ENCODE measurements around the gene NOXO1.
"Not testable (repeated sequence)": the region's sequence is repeated elsewhere in the genome, so short reads cannot be mapped to it uniquely, and the experiment has no call there.

NOXO1 gene

DNA sequence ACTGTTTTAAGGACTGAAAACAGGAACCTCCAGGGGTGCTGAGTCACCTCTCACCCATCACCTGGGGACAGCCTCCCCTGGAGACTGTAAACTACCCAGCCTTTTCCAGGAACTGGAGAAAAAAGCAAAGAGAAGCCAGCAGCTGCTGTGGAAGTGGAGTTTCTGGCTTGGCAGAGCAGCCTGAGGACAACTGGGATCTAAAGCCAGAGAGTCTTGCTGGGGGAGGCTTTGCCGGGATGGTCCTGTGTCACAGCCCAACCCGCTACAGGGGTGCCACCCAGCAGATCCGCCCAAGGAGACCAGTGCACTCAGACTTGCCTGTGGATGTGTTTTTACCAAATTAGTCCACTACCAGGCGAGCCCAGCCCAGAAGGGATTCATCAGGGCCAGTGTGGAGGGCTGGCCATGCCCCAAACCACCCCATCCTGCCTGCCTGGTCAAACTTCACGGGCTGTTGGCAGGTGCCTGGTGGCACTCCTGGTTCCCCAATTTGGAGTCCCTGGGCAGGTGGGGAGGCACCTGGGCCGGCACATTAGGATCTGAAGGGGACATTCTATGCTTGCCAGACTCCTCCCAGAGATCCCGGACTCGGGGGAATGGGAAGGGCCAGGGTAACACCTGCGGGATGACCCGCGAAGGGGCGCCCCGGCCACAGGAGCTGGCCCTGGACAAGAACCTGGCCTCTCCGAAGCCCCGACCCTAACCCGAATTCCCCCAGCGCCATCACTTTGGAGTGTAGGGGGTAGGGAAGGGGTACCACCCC is 39.0 kb downstream of the NOXO1 start:
- no peak for DNase-seq (ENCODE audit: low spot score)

DNA sequence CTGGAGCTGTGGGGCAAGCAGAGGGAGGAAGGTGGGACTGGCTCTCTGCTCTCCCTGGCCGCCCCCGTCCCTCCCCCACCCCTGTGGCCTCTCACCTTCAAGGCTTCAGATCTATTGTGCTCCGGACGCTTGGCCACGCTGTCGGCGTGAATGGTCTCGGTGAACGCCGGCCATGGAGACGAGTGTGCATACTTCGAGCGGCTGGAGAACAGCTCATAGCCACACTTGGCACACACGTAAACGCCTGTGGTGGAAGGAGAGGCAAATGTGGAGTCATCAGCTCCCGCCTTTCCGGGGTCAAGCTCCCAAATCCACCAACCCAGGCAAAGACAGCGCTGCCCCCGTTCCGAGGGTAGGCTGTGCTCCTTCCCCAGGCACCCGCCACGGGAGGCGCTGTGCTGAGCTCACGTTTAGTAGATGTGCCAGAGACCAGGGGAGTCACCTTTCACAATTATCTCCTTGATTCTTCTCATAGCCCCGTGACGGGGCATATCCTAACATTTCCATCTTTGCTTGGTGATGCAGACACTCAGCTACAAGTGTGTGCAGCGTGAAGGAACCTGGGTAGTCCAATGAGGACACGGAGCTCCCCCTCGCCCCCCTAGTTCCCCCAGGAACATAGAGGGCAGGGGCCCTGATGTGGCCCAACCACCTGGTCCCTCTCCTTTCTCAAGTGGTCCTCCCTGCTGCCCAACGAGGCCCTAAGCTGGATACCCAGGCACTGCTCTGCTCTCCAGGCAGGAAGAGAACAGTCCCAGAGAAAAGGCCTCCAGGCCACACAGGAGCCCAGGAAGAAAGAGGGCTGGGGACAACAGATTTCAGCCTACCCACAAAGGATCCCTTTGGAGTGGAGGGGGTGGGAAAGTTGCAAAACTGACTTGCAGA is 39.9 kb downstream of the NOXO1 start:
- DNase-seq (ENCODE audit: low spot score) = no peak

DNA sequence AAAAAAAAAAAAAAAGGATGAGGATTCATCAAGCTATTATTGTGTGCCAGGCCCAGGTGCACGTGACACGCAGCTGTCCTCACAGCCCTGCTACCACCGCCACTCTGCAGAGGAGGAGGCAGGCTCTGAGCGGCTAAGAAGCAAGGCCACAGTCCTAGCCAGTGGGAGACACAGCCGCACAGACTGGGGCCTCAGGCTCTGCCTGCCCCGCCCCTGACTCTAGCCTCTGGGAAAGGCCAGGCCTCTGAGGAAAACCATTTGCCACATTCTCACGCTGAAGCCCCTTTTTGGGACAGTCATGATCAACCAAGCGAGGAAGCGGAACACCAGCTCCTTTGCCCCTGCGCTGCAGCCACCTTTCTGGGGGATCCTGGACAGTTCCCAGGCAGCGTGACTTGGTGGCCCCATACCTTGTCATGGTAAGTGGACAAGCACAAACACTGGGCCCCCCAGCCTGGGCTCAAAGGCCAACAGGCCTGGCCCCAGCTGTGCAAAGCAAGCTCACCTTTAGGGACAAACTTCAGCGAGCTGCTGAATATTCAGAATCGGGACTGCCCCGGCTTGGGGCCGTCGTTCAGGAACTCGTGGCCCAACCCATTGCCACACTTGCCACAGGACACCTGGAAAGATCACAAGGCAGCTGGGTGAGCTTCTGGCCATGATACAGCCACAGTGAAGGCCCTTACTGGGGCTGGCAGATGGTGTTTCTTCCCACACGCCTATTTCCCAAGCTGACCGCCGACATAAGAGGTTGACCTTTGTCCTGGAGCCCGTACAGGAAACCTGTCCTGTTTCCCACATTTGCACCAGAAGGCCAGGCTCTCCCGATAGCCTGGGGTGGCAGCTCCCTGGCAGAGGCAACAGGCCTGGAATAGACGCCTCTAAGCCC is 40.8 kb downstream of the NOXO1 start:
- DNase-seq (ENCODE audit: low spot score) = no peak

DNA sequence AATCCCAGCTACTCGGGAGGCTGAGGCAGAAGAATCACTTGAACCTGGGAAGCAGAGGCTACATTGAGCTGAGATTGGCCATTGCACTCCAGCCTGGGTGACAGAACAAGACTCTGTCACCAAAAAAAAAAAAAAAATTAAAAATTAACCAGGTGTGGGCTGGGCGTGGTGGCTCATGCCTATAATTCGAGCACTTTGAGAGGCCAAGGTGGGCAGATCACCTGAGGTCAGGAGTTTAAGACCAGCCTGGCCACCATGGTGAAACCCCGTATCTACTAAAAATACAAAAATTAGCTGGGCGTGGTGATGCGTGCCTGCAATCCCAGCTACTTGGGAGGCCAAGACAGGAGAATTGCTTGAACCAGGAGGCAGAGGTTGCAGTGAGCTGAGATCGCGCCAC is 41.4 kb downstream of the NOXO1 start:
- DNase-seq (ENCODE audit: low spot score) = not testable (repeated sequence)

DNA sequence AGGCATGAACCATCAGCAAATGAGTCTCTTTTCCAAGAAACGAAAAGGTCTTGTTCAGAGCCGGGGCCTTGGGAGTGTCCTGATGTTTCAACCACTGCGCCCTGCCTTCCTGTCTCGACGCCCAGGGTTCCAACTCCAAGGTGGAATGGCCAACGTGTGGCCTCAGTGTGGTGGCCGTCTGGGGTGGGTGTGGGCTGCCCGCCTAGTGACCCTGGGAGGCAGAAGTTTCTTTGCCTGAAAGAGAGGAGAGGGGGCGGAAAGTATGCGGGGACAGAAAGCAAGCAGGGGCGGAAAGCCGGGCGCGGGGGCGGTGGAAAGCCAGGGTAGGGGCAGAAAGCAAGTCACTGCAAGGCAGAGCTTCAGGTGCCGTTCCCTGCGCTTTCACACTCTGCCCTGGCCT is 42.4 kb downstream of the NOXO1 start:
- no peak for DNase-seq (ENCODE audit: low spot score)

DNA sequence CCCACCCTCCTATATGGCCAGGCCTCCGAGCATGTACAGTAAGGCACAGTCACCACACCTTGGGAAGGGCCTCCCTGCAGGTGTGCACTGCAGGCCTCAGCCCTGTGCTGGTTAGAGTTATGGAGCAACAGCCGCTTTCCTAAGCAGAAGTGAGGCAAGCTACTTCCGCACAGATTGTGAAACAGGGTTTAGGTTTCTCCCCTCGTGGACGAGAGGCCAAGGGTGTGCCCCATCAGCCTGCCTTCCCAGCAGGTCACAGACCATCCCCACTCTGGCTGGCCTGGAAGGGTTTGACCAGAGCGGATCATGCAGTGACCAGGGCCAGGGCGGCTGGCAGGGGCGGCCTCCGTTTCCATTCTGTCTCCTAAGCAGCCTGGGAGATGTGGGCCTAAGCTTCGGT is 43.0 kb downstream of the NOXO1 start:
- no peak for DNase-seq (ENCODE audit: low spot score)

DNA sequence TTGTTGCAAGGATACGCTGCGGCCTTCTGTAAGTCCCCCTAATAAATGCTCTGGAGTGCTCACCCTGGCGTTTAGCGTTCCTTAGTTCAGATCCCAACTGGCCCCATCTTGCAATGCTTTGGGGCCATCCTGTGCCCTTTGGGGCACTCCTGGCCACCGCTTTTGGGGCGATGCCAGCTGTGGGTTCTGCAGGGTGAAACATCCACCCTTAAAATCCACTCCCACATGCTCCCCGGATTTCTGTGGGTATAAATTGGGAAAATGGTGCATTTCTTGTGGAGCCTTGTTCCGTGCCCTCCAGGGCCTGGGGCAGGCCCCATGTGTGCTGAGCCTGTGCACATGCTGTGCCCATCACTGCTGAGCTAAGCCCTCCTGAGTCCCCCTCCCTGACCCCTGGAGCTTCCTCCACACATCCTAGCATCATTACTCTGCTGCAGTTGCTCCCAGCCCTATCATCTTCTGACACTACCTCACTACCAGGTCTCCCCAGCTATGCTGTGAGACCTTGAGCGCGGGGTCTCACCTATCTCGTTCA is 44.3 kb downstream of the NOXO1 start:
- DNase-seq (ENCODE audit: low spot score) = no peak

DNA sequence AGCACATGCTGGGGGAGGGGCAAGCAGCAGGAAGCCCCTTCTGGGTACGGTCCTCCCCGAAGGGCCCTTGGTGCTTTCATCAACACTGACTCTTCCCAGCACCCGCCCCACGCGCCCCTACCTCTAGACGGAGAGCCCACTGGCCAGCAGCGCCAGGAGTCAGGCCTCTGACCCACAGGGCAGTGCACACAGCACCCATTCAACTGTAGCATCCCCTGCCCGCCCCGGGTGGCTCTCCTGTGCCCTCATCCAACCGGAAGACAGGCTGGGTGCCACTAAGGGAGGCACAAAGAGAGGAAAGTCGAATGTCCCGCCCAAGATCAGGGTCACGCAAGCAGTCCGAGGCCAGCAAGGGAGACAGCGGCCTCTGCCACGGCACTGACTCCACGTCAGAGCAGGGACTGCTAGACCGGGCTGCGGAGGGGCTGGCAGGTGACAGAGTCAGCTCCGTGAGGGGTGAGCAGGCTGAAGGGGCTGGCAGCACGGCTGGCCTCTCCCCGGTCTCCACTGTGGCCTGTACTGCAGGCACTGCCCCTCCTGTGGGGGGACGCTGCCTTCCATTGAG is 48.1 kb downstream of the NOXO1 start:
- no peak for DNase-seq (ENCODE audit: low spot score)

DNA sequence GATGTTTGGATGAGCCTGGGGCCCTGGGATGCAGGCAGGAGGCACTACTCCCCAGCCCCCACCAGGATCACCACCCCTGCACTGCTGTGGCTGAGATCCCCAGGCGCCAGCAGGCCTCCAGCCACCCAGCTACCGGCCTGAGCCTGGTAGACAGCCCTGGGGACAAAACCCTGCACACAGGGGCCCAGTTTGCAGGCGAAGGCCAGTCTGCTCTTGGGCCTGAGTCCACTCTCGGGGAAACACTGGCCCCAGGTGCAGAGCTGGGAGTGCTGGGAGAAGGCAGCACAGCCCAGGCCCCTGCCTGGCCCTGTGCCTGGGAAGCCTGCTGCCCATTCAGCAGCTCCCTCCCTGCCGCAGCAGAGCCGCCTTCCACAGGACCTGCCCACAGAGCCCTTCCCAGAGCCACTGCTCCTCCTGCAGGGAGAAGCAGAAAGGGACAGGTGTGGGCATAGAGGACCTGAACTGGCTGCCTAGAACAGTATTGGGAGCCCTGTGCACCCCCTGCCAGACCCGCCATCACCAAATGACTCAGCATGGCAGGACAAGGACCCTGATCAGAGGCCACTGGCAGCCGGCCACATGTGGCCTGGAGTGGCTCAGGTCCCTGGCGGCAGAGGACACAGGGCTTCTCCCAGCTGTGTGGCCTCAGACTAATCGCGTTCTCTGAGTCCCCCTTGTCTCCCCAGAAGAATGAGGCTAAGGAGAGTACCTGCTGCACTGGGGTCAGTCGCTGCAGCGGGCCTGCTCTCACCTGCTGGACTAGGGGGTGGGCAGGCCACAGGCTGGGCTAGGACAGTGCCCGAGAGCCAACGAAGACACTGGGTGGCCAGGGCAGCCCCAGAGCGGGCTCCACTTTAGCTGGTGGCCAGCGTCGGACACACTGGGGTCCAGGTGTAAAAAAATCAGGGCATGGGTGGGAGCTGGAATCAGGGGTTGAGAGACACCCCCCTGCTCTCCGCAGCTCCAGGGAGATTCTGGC is 48.9 kb downstream of the NOXO1 start:
- DNase-seq (ENCODE audit: low spot score) = no peak

DNA sequence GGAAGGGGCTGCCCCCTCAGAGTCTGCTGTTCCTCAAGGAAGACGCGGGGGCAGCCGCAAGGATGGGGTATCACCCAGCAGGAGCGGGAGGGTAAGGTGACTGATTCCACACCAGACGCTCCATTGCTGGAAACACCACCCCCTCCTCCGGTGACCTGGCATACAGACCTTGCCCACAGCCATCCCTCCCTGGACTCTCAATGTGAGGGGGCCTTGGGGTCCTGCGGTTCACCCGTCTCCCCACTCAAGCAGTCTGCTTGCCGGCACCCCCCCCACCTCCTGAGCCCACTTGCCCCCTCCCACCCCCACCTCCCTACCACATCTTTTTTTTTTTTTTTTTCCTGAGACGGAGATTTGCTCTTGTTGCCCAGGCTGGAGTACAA is 50.9 kb downstream of the NOXO1 start:
- DNase-seq (ENCODE audit: low spot score) = no peak

DNA sequence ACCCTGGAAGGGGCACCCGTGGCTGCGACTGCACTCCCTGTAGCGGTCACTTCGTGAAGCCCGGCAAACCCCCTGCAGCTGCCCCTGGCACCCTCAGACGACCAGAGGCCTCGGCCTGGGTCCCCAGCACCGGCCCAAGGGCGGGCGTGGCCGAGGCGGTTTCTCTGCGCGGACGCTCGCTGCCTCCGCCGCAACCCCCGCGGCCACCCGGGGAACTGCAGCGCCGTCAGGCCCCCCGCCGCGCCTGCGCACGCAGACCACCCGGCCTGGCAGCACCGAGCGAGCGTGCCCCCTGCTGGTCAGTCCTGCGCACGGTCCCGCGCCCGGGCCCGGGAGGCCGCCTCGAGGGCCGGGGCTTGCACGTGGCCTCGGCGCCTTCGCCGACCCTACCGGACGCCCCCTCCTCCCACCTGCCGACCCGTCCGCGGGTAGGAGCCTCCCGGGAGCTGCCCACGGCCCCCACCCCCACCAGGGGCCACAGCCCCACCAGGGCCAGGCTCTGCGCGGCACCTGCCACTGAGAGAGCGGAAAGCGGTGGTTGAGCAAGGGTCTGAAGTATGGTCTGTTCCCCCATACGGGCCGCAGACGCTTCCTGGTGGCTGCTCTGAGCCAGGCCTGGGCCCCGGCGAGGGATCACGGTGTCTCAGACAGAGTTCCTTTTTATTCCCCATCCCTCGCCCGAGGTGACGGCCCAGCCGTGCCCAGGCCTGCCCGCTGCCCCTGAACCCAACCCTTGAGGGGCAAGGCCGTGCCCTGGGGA is 51.5 kb downstream of the NOXO1 start:
- peak; percentile 84 for DNase-seq (ENCODE audit: low spot score)

DNA sequence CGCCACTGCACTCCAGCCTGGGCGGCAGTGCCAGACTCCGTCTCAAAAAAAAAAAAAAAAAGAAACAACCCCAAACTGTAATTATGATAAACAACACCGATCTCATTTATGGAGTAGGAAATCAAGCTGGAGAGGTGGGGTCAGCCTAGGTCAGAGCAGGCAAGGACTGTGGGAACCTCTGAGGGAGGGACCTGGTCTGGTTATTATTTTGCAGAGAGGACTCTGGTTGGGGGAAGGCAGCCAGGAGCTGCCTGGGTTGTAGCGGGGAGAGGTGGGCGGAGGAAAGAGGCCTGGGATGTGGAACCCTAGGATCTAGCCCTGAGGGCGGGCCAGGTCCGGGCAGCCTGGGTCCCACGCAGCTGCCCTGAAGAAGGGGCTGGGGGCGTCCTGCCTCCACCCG is 52.2 kb downstream of the NOXO1 start:
- peak; percentile 57 for DNase-seq (ENCODE audit: low spot score)
